Inferior parietal cortex (tissue), 1 donor: ENCODE results near the gene ATP8A2.
"Not testable (repeated sequence)": the region's sequence is repeated elsewhere in the genome, so short reads cannot be mapped to it uniquely, and the experiment has no call there.

Experiments
- DNase-seq: peaks from one replicate; pipeline ENCODE4 v3.0.0-alpha.2; 2016; ENCODE audit errors: extremely low spot score

Gene ATP8A2

GRCh38 chr13:25766576-25766975 lies 394.8 kb downstream of the ATP8A2 start:
- DNase-seq: no peak

- DNase-seq: no peak
Observed at GRCh38 chr13:25766991-25767390, 395.2 kb downstream of the ATP8A2 start.

- DNase-seq: no peak
Observed at GRCh38 chr13:25768376-25768775, 396.6 kb downstream of the ATP8A2 start.

GRCh38 chr13:25768838-25769237 lies 397.1 kb downstream of the ATP8A2 start:
- no peak for DNase-seq

- no peak for DNase-seq
Observed at GRCh38 chr13:25770601-25771000, 398.8 kb downstream of the ATP8A2 start.

- DNase-seq: no peak
Observed at GRCh38 chr13:25771202-25771601, 399.4 kb downstream of the ATP8A2 start.

GRCh38 chr13:25771641-25772478 lies 400.1 kb downstream of the ATP8A2 start:
- no peak for DNase-seq

GRCh38 chr13:25772534-25772933 lies 400.8 kb downstream of the ATP8A2 start:
- not testable (repeated sequence) for DNase-seq

GRCh38 chr13:25774056-25774455 lies 402.3 kb downstream of the ATP8A2 start:
- not testable (repeated sequence) for DNase-seq

- no peak for DNase-seq
Observed at GRCh38 chr13:25775275-25775674, 403.5 kb downstream of the ATP8A2 start.

- DNase-seq: no peak
Observed at GRCh38 chr13:25775986-25776385, 404.2 kb downstream of the ATP8A2 start.

- DNase-seq: no peak
Observed at GRCh38 chr13:25776722-25777121, 404.9 kb downstream of the ATP8A2 start.

GRCh38 chr13:25777509-25777908 lies 405.7 kb downstream of the ATP8A2 start:
- DNase-seq: no peak

- DNase-seq: no peak
Observed at GRCh38 chr13:25778365-25778764, 406.6 kb downstream of the ATP8A2 start.

GRCh38 chr13:25778808-25779305 lies 407.1 kb downstream of the ATP8A2 start:
- no peak for DNase-seq

- no peak for DNase-seq
Observed at GRCh38 chr13:25783076-25783475, 411.3 kb downstream of the ATP8A2 start.

GRCh38 chr13:25783601-25784024 lies 411.8 kb downstream of the ATP8A2 start:
- no peak for DNase-seq

- no peak for DNase-seq
Observed at GRCh38 chr13:25784119-25784518, 412.3 kb downstream of the ATP8A2 start.

- DNase-seq: not testable (repeated sequence)
Observed at GRCh38 chr13:25790137-25790536, 418.4 kb downstream of the ATP8A2 start.

- no peak for DNase-seq
Observed at GRCh38 chr13:25795277-25795676, 423.5 kb downstream of the ATP8A2 start.

GRCh38 chr13:25796474-25796873 lies 424.7 kb downstream of the ATP8A2 start:
- no peak for DNase-seq

- no peak for DNase-seq
Observed at GRCh38 chr13:25798998-25799397, 427.2 kb downstream of the ATP8A2 start.

- no peak for DNase-seq
Observed at GRCh38 chr13:25800523-25800922, 428.7 kb downstream of the ATP8A2 start.
